Esophagus (tissue), 2 donors: Measurements from ENCODE around the gene ZNF766. TPM values are rescaled to one million over a fixed set of nuclear protein-coding genes. Genes with fewer than 3 reads are reported as not detected.
"Not testable (repeated sequence)": the region's sequence is repeated elsewhere in the genome, so short reads cannot be mapped to it uniquely, and the experiment has no call there.

ENCODE experiments used
- H3K27ac ChIP-seq, 2 donors: one replicate each; pipeline ENCODE4 v1.5.1; 2013; ENCODE audit warnings: low read depth in 2 of 2, mild to moderate bottlenecking in 2 of 2, inconsistent platforms in 1 of 2, low read length in 1 of 2, moderate library complexity in 1 of 2
- H3K27me3 ChIP-seq, 2 donors: one replicate each; pipeline ENCODE4 v1.6.1; 2013; ENCODE audit warnings: low read length in 2 of 2, control low read depth in 1 of 2, mild to moderate bottlenecking in 1 of 2; ENCODE audit not compliant: insufficient read depth in 2 of 2, control insufficient read depth in 1 of 2
- H3K36me3 ChIP-seq, 2 donors: one replicate each; pipeline ENCODE4 v1.6.1; 2013; ENCODE audit warnings: low read length in 1 of 2; ENCODE audit not compliant: control insufficient read depth in 2 of 2, insufficient read depth in 2 of 2
- H3K4me1 ChIP-seq, 2 donors: one replicate each; pipeline ENCODE4 v1.6.1; 2013; ENCODE audit warnings: low read length in 1 of 2; ENCODE audit not compliant: control insufficient read depth in 2 of 2, insufficient read depth in 2 of 2
- H3K4me3 ChIP-seq, 2 donors: one replicate each; pipeline ENCODE4 v1.5.1; 2013; ENCODE audit warnings: low read length in 2 of 2, mild to moderate bottlenecking in 2 of 2, low read depth in 1 of 2, moderate library complexity in 1 of 2
- H3K9me3 ChIP-seq, 2 donors: one replicate each; pipeline ENCODE4 v1.6.1; 2013; ENCODE audit warnings: mild to moderate bottlenecking in 2 of 2, low read depth in 1 of 2, low read length in 1 of 2, moderate library complexity in 1 of 2; ENCODE audit not compliant: control insufficient read depth in 2 of 2, insufficient read depth in 1 of 2
- WGBS, 2 donors: extraction: QIAGEN DNeasy Blood & Tissue Kit; methylation state at CpG; one replicate each; pipeline ENCODE4 v1.1.7; 2013; 5-methylcytosine and 5-hydroxymethylcytosine counted together
- polyA plus RNA-seq, 2 donors: library from polyadenylated mRNA; stranded (reverse); fragments of 200-250 nt; gene quantifications; one replicate each; pipeline ENCODE4 v1.2.3, GENCODE V29; 2013
- donor health status: healthy with polysubstance abuse.
- donor health status: Bipolar disorder and iron deficiency.

ZNF766 gene
- polyA plus RNA-seq, 2 donors: 1.7 to 2.7 TPM

GRCh38 chr19:52230685-52231084 is 38.7 kb upstream of the ZNF766 start:
- Histone ChIP-seq H3K27ac (peak overlapping the region in 1 of 2 donors; percentile 19), H3K27me3 (no peaks in the 10 kb centered on the region), H3K4me3 (no peak overlapping the region), H3K36me3 (peaks cover 14 to 27% of the 10 kb centered on the region in 2 donors), H3K4me1 (no peaks in the 10 kb centered on the region), H3K9me3 (no peaks in the 10 kb centered on the region)
- 67% methylated on average over 1 of the region's 1 CpG for WGBS, 2 donors

GRCh38 chr19:52231154-52231910 is 38.1 kb upstream of the ZNF766 start:
- Histone ChIP-seq H3K27me3 (no peaks in the 10 kb centered on the region), H3K9me3 (no peaks in the 10 kb centered on the region), H3K27ac (no peak overlapping the region), H3K4me1 (no peaks in the 10 kb centered on the region), H3K4me3 (no peak overlapping the region), H3K36me3 (peaks cover 11 to 21% of the 10 kb centered on the region in 2 donors)
- WGBS, 2 donors: 51 to 54% methylated on average over 3 of the region's 3 CpGs

- no peak overlapping the region for H3K4me3 ChIP-seq
- WGBS, 2 donors: 70 to 85% methylated on average over 2 of the region's 2 CpGs
- H3K36me3 ChIP-seq: no peaks in the 10 kb centered on the region
- H3K4me1 ChIP-seq: no peaks in the 10 kb centered on the region
- H3K27ac ChIP-seq: no peak overlapping the region
- H3K9me3 ChIP-seq: no peaks in the 10 kb centered on the region
- H3K27me3 ChIP-seq: no peaks in the 10 kb centered on the region
These were observed 35.0 kb upstream of the ZNF766 start for GRCh38 chr19:52234406-52234805.

- Histone ChIP-seq H3K9me3 (no peaks in the 10 kb centered on the region), H3K27ac (no peak overlapping the region), H3K27me3 (no peaks in the 10 kb centered on the region), H3K4me1 (no peaks in the 10 kb centered on the region), H3K36me3 (no peaks in the 10 kb centered on the region), H3K4me3 (no peak overlapping the region)
- WGBS, 2 donors: 65 to 67% methylated on average over 2 of the region's 2 CpGs
These were observed 32.2 kb upstream of the ZNF766 start for GRCh38 chr19:52237197-52237596.

GRCh38 chr19:52237771-52238400 is 31.5 kb upstream of the ZNF766 start:
- H3K9me3 ChIP-seq: no peaks in the 10 kb centered on the region
- no peak overlapping the region for H3K27ac ChIP-seq
- no peaks in the 10 kb centered on the region for H3K27me3 ChIP-seq
- no peak overlapping the region for H3K4me3 ChIP-seq
- no peaks in the 10 kb centered on the region for H3K36me3 ChIP-seq
- WGBS, 2 donors: 11 to 15% methylated on average over 8 of the region's 8 CpGs
- no peaks in the 10 kb centered on the region for H3K4me1 ChIP-seq

GRCh38 chr19:52244021-52244420 is 25.4 kb upstream of the ZNF766 start:
- 65 to 84% methylated on average over 12 of the region's 12 CpGs for whole genome bisulfite sequencing, 2 donors
- Histone ChIP-seq H3K27me3 (no peaks in the 10 kb centered on the region), H3K4me3 (no peak overlapping the region), H3K36me3 (no peaks in the 10 kb centered on the region), H3K27ac (no peak overlapping the region), H3K4me1 (no peaks in the 10 kb centered on the region), H3K9me3 (no peaks in the 10 kb centered on the region)

GRCh38 chr19:52248241-52248640 is 21.1 kb upstream of the ZNF766 start:
- no peak overlapping the region for H3K27ac ChIP-seq
- no peak overlapping the region for H3K4me3 ChIP-seq
- H3K4me1 ChIP-seq: no peaks in the 10 kb centered on the region
- 9 to 14% methylated on average over 6 of the region's 6 CpGs for WGBS, 2 donors
- H3K27me3 ChIP-seq: no peaks in the 10 kb centered on the region
- H3K9me3 ChIP-seq: no peaks in the 10 kb centered on the region
- no peaks in the 10 kb centered on the region for H3K36me3 ChIP-seq

- 90 to 94% methylated on average over 5 of the region's 5 CpGs for WGBS, 2 donors
- H3K9me3 ChIP-seq: no peaks in the 10 kb centered on the region
- no peak overlapping the region for H3K27ac ChIP-seq
- no peak overlapping the region for H3K4me3 ChIP-seq
- H3K27me3 ChIP-seq: no peaks in the 10 kb centered on the region
- no peaks in the 10 kb centered on the region for H3K4me1 ChIP-seq
- no peaks in the 10 kb centered on the region for H3K36me3 ChIP-seq
These were observed 11.0 kb upstream of the ZNF766 start for GRCh38 chr19:52258426-52258825.

- 84 to 86% methylated on average over 6 of the region's 6 CpGs for WGBS, 2 donors
- H3K4me1 ChIP-seq, H3K9me3 ChIP-seq, H3K27me3 ChIP-seq, H3K27ac ChIP-seq, H3K4me3 ChIP-seq, H3K36me3 ChIP-seq: not testable (repeated sequence)
These were observed 3.8 kb upstream of the ZNF766 start for GRCh38 chr19:52265556-52265955.
